SKM-1 (cell line): ENCODE data around the gene LILRA2.
A peak's percentile ranks its signal among the peaks of the same experiment; 100 is the strongest.
"Not testable (repeated sequence)": the region's sequence is repeated elsewhere in the genome, so short reads cannot be mapped to it uniquely, and the experiment has no call there.

ENCODE experiments used
- DNase-seq: peaks from one replicate; lab custom pipeline; 2025; ENCODE audit not compliant: unreplicated experiment; lab: John Stamatoyannopoulos, UW

LILRA2 gene

GRCh38 chr19:54570316-54570715 is 3.3 kb upstream of the LILRA2 start:
- DNase-seq: no peak

- not testable (repeated sequence) for DNase-seq
These were observed 1.6 kb upstream of the LILRA2 start for GRCh38 chr19:54571715-54572615.

- DNase-seq: peak; percentile 14
These were observed 786 bp upstream of the LILRA2 start for GRCh38 chr19:54572696-54573311.

- DNase-seq: no peak
These were observed 461 bp downstream of the LILRA2 start for GRCh38 chr19:54574051-54574450.

- DNase-seq: no peak
These were observed 1.0 kb downstream of the LILRA2 start for GRCh38 chr19:54574527-54575056.

- DNase-seq: not testable (repeated sequence)
These were observed 1.6 kb downstream of the LILRA2 start for GRCh38 chr19:54575205-54575604.

GRCh38 chr19:54576411-54576976 is 2.9 kb downstream of the LILRA2 start:
- DNase-seq: no peak

GRCh38 chr19:54577334-54577733 is 3.7 kb downstream of the LILRA2 start:
- DNase-seq: no peak

GRCh38 chr19:54578268-54578667 is 4.7 kb downstream of the LILRA2 start:
- not testable (repeated sequence) for DNase-seq

- no peak for DNase-seq
These were observed 12.8 kb downstream of the LILRA2 start for GRCh38 chr19:54586397-54586796.

GRCh38 chr19:54587026-54587425 is 13.4 kb downstream of the LILRA2 start:
- no peak for DNase-seq

- DNase-seq: peak; percentile 18
These were observed 19.9 kb downstream of the LILRA2 start, which contains the start of gene LILRA1 for GRCh38 chr19:54593445-54593844. TSS of gene LILRA1 (plus strand) at chr19:54593632. CDS start at chr19:54594245, 613 bp downstream.

GRCh38 chr19:54593931-54594626 is 20.5 kb downstream of the LILRA2 start:
- DNase-seq: not testable (repeated sequence)

- DNase-seq: no peak
These were observed 21.1 kb downstream of the LILRA2 start for GRCh38 chr19:54594737-54595136.

- DNase-seq: not testable (repeated sequence)
These were observed 22.3 kb downstream of the LILRA2 start for GRCh38 chr19:54595680-54596436.

- no peak for DNase-seq
These were observed 26.6 kb downstream of the LILRA2 start for GRCh38 chr19:54600212-54600611.

GRCh38 chr19:54606230-54606629 is 32.6 kb downstream of the LILRA2 start:
- DNase-seq: no peak

GRCh38 chr19:54606891-54607784 is 33.5 kb downstream of the LILRA2 start:
- DNase-seq: no peak

- no peak for DNase-seq
These were observed 34.2 kb downstream of the LILRA2 start for GRCh38 chr19:54607785-54608150.
